Stimulated activated CD8-positive, alpha-beta memory T cell treated with anti-CD3 and anti-CD28 coated beads, Interleukin-4, amount 100 ng/mL, for 1 hour (primary cell): ENCODE measurements around the gene OCEL1.

Experiments
- DNase-seq, 2 donors: peaks; one replicate each; pipeline ENCODE4 v3.0.0-alpha.2; 2020; ENCODE audit warnings: low read depth in 2 of 2, low spot score in 1 of 2

OCEL1 gene

GRCh38 chr19:17209126-17210036, 16.6 kb upstream of the OCEL1 start:
- DNase-seq: no peak

- no peak for DNase-seq
Observed at GRCh38 chr19:17210296-17210695, 15.7 kb upstream of the OCEL1 start.

- no peak for DNase-seq
Observed at GRCh38 chr19:17211547-17212446, 14.2 kb upstream of the OCEL1 start.

GRCh38 chr19:17213334-17213733, 12.7 kb upstream of the OCEL1 start:
- no peak for DNase-seq

- no peak for DNase-seq
Observed at GRCh38 chr19:17214508-17215126, 11.4 kb upstream of the OCEL1 start.

- peak; percentile 71 to 73 for DNase-seq
Observed at GRCh38 chr19:17215127-17215971, 10.7 kb upstream of the OCEL1 start, which contains the start of gene USE1. Gene USE1, plus strand, starts transcription at chr19:17215357. Its CDS starts 49 bp downstream, at chr19:17215406.

- no peak for DNase-seq
Observed at GRCh38 chr19:17216058-17216670, 9.9 kb upstream of the OCEL1 start.

- no peak for DNase-seq
Observed at GRCh38 chr19:17219286-17219685, 6.7 kb upstream of the OCEL1 start.

GRCh38 chr19:17220207-17220758, 5.7 kb upstream of the OCEL1 start:
- DNase-seq: no peak

GRCh38 chr19:17225053-17225452, 973 bp upstream of the OCEL1 start:
- DNase-seq: no peak

GRCh38 chr19:17227798-17228367, 1.9 kb downstream of the OCEL1 start:
- DNase-seq: no peak

GRCh38 chr19:17229890-17230289, 3.9 kb downstream of the OCEL1 start:
- DNase-seq: no peak

- no peak for DNase-seq
Observed at GRCh38 chr19:17232258-17232657, 6.2 kb downstream of the OCEL1 start.

- no peak for DNase-seq
Observed at GRCh38 chr19:17234911-17235299, 8.9 kb downstream of the OCEL1 start.

GRCh38 chr19:17235300-17235970, 9.4 kb downstream of the OCEL1 start:
- DNase-seq: peak; percentile 42 to 47

- no peak for DNase-seq
Observed at GRCh38 chr19:17235971-17236777, 10.1 kb downstream of the OCEL1 start.

- DNase-seq: no peak
Observed at GRCh38 chr19:17236811-17237543, 11.0 kb downstream of the OCEL1 start.
